MM.1S (cell line): ENCODE results near the gene BRMS1L.
"Not testable (repeated sequence)": the region's sequence is repeated elsewhere in the genome, so short reads cannot be mapped to it uniquely, and the experiment has no call there.

Source experiments
- DNase-seq: peaks from one replicate; pipeline ENCODE4 v3.0.0-alpha.2; 2015
- H2AFZ ChIP-seq: fragments of 300-600 bp; sonication (generic); 2 replicates; pipeline ENCODE4 v1.6.0; 2016; ENCODE audit warnings: antibody characterized with exemption, low read length
- H3F3A ChIP-seq: fragments of 300-600 bp; sonication (generic); 2 replicates; pipeline ENCODE4 v1.6.1; 2016; ENCODE audit warnings: mild to moderate bottlenecking, antibody characterized with exemption, low read length, moderate library complexity, mixed read lengths; ENCODE audit not compliant: insufficient read depth
- H3K27ac ChIP-seq: fragments of 300-600 bp; sonication (generic); 2 replicates; pipeline ENCODE4 v1.5.1; 2016; ENCODE audit warnings: mild to moderate bottlenecking, low read length
- H3K27me3 ChIP-seq: fragments of 300-600 bp; sonication (generic); replicated peaks from 2 replicates; pipeline ENCODE4 v1.6.0; 2016; ENCODE audit warnings: low read length; ENCODE audit not compliant: insufficient read depth
- H3K36me3 ChIP-seq: fragments of 300-600 bp; sonication (generic); replicated peaks from 2 replicates; pipeline ENCODE4 v1.6.1; 2016; ENCODE audit warnings: mild to moderate bottlenecking, low read length, mixed read lengths; ENCODE audit not compliant: insufficient read depth
- H3K4me1 ChIP-seq: fragments of 300-600 bp; sonication (generic); 2 replicates; pipeline ENCODE4 v1.6.1; 2016; ENCODE audit warnings: low read length, mixed read lengths
- H3K4me2 ChIP-seq: fragments of 300-600 bp; sonication (generic); 2 replicates; pipeline ENCODE4 v1.6.0; 2016; ENCODE audit warnings: low read depth, low read length
- H3K4me3 ChIP-seq: fragments of 300-600 bp; sonication (generic); 2 replicates; pipeline ENCODE4 v1.5.1; 2016; ENCODE audit warnings: low read length, mixed read lengths
- H3K79me2 ChIP-seq: fragments of 300-600 bp; sonication (generic); 2 replicates; pipeline ENCODE4 v1.6.1; 2016; ENCODE audit warnings: mixed run types, low read length, mixed read lengths
- H3K9ac ChIP-seq: fragments of 300-600 bp; sonication (generic); 2 replicates; pipeline ENCODE4 v1.6.1; 2016; ENCODE audit warnings: low read length, mixed read lengths
- H3K9me2 ChIP-seq: fragments of 300-600 bp; sonication (generic); replicated peaks from 2 replicates; pipeline ENCODE4 v1.6.1; 2016; ENCODE audit warnings: mild to moderate bottlenecking, low read length, mixed read lengths; ENCODE audit not compliant: insufficient read depth
- H3K9me3 ChIP-seq: fragments of 300-600 bp; sonication (generic); replicated peaks from 2 replicates; pipeline ENCODE4 v1.6.1; 2016; ENCODE audit warnings: mild to moderate bottlenecking, low read length, mixed read lengths; ENCODE audit not compliant: insufficient read depth
- H4K20me1 ChIP-seq: fragments of 300-600 bp; sonication (generic); 2 replicates; pipeline ENCODE4 v1.6.1; 2016; ENCODE audit warnings: mild to moderate bottlenecking, low read length, moderate library complexity, mixed read lengths; ENCODE audit not compliant: insufficient read depth
- EZH2 ChIP-seq: fragments of 300-600 bp; sonication (generic); optimal IDR thresholded peaks from 2 replicates; pipeline ENCODE3; 2017; ENCODE audit warnings: low read depth, mild to moderate bottlenecking, antibody characterized with exemption, low read length, mixed read lengths
- EZH2phosphoT487 ChIP-seq: fragments of 300-600 bp; sonication (generic); IDR thresholded peaks from 2 replicates; pipeline ENCODE4 v1.6.1; 2018; ENCODE audit warnings: antibody characterized with exemption, low read length
- TF ChIP-seq, protein P1 (sequence below): fragments of 300-600 bp; sonication (generic); IDR thresholded peaks from 2 replicates; pipeline ENCODE4 v1.5.1; 2016; ENCODE audit warnings: antibody characterized with exemption, low read length, mixed read lengths

BRMS1L gene

DNA sequence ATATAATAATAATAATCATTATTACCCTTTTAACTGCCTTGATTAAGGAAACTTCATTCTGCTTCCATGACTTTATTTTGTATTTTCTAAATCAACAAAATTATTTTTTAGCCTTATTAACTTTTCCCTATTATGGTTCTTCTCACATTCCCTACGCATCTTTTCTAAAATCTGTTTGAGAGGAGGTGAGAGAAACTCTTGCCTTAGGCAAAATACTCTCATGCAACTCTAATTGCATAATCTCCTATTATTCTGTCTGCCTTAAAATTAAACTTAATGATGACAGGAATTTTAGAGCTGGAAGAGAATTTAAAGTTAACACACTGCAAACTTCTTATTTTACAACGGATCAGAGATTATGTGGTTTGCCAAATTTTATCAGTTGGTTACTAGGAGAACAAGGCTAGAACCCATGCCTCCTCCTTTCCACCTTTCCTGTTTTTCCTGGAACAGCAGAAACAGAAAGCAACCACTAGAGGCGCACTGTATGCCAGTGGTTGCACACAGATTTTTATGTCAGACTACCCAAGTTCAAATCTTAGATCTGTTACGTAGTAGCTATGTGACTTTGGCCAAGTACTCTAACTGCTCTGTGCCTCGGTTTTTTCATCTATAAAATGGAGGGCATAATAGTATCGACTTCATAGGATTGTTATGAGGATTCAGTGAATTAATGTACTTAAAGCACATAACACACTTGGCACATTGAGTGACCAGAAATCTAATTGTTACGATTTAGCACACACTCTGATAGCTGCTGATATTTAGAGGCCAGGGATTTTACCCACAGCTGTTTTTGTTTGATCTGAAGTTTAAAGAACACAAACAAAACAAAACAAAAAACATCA lies 4.3 kb upstream of the BRMS1L start:
- no peaks in the 10 kb centered on the region; the same call in 1 of the 2 replicates for H3F3A ChIP-seq
- H3K4me3 ChIP-seq: no peak overlapping the region
- H3K9me2 ChIP-seq: no peaks in the 10 kb centered on the region
- H3K9me3 ChIP-seq: no peaks in the 10 kb centered on the region
- H3K79me2 ChIP-seq: no peaks in the 10 kb centered on the region; the same call in 1 of the 2 replicates
- H3K9ac ChIP-seq: no peak overlapping the region
- H3K27ac ChIP-seq: no peak overlapping the region
- DNase-seq: peak; percentile 23
- no peaks in the 10 kb centered on the region for H3K27me3 ChIP-seq
- no peak overlapping the region for H2AFZ ChIP-seq
- no peak overlapping the region for H3K4me2 ChIP-seq
- H4K20me1 ChIP-seq: no peaks in the 10 kb centered on the region
- H3K4me1 ChIP-seq: no peaks in the 10 kb centered on the region
- H3K36me3 ChIP-seq: no peaks in the 10 kb centered on the region
- TF ChIP-seq, protein P1, sequence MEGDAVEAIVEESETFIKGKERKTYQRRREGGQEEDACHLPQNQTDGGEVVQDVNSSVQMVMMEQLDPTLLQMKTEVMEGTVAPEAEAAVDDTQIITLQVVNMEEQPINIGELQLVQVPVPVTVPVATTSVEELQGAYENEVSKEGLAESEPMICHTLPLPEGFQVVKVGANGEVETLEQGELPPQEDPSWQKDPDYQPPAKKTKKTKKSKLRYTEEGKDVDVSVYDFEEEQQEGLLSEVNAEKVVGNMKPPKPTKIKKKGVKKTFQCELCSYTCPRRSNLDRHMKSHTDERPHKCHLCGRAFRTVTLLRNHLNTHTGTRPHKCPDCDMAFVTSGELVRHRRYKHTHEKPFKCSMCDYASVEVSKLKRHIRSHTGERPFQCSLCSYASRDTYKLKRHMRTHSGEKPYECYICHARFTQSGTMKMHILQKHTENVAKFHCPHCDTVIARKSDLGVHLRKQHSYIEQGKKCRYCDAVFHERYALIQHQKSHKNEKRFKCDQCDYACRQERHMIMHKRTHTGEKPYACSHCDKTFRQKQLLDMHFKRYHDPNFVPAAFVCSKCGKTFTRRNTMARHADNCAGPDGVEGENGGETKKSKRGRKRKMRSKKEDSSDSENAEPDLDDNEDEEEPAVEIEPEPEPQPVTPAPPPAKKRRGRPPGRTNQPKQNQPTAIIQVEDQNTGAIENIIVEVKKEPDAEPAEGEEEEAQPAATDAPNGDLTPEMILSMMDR: peak; percentile 67
- TF ChIP-seq EZH2: no peak

DNA sequence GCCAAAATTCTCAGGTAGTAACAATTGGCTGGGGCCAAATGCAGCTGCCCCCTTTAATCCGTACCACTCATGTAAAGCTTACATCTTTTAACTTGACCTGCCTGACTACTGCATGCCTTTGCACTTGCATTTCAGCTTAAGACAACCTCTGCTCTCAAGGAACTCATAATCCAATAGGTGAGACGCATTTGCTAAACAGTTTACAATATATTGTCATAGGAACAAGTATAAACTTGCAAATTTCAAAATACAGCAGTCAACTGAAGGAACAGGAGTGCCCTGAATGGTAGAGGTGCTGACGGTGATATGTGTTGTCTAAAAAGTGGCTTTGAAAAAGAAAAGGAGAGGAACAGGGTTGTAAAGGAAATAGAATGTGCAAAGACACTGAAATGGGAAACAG lies 3.6 kb upstream of the BRMS1L start:
- no peaks in the 10 kb centered on the region; the same call in 1 of the 2 replicates for H3F3A ChIP-seq
- TF ChIP-seq EZH2 (no peak), EZH2phosphoT487 (no peak)
- TF ChIP-seq, protein P1: no peak
- no peak for DNase-seq

DNA sequence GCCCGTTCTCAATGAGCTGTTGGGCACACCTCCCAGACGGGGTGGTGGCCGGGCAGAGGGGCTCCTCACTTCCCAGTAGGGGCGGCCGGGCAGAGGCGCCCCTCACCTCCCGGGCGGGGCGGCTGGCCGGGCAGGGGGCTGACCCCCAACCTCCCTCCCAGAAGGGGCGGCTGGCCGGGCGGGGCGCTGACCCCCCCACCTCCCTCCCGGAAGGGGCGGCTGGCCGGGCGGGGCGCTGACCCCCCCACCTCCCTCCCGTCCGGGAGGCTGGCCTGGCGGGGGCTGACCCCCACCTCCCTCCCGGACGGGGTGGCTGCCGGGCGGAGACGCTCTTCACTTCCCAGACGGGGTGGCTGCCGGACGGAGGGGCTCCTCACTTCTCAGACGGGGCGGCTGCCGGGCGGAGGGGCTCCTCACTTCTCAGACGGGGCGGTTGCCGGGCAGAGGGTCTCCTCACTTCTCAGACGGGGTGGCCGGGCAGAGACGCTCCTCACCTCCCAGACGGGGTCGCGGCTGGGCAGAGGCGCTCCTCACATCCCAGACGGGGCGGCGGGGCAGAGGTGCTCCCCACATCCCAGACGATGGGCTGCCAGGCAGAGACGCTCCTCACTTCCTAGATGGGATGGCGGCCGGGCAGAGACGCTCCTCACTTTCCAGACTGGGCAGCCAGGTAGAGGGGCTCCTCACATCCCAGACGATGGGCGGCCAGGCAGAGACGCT lies 1.5 kb upstream of the BRMS1L start:
- not testable (repeated sequence) for H3K9me3 ChIP-seq, DNase-seq, H4K20me1 ChIP-seq, H3K4me2 ChIP-seq, H2AFZ ChIP-seq, H3K9me2 ChIP-seq, H3K27me3 ChIP-seq, H3K27ac ChIP-seq, H3K4me3 ChIP-seq, H3F3A ChIP-seq, H3K4me1 ChIP-seq, H3K9ac ChIP-seq, H3K36me3 ChIP-seq
- peaks cover 15% of the 10 kb centered on the region for H3K79me2 ChIP-seq

More for the DNA sequence above, 3.6 kb upstream of the BRMS1L start:
- no peaks in the 10 kb centered on the region for H3K9me2 ChIP-seq
- H3K27me3 ChIP-seq: no peaks in the 10 kb centered on the region
- H3K79me2 ChIP-seq: peaks cover 7% of the 10 kb centered on the region
- H3K9me3 ChIP-seq: no peaks in the 10 kb centered on the region
- no peaks in the 10 kb centered on the region; the same call in 1 of the 2 replicates for H3K4me1 ChIP-seq
- H3K36me3 ChIP-seq: no peaks in the 10 kb centered on the region
- no peak overlapping the region for H3K27ac ChIP-seq
- H3K4me3 ChIP-seq: no peak overlapping the region
- no peaks in the 10 kb centered on the region for H4K20me1 ChIP-seq
- no peak overlapping the region for H3K9ac ChIP-seq
- H3K4me2 ChIP-seq: no peak overlapping the region
- no peak overlapping the region for H2AFZ ChIP-seq

DNA sequence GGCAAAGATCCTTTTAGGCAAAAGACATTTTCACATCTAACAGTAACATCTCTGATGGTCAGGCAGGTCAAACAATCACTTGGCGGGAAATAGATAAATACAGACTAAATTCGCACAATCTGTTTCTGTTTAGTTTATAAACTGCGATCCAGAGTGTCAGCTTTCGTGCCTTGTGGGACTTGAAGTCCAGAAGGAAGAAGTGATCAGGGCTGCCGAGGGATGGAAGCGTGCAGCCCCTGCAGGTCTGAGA lies 245 bp upstream of the BRMS1L start:
- H3K4me1 ChIP-seq: no peaks in the 10 kb centered on the region; the same call in 1 of the 2 replicates
- no peaks in the 10 kb centered on the region for H3K9me2 ChIP-seq
- H3K27ac ChIP-seq: peak overlapping the region; percentile 23; the same call in 1 of the 2 replicates
- peak overlapping the region; percentile 51 for H3K9ac ChIP-seq
- no peaks in the 10 kb centered on the region for H3K27me3 ChIP-seq
- peak overlapping the region; percentile 83 for H3K4me3 ChIP-seq
- H3K4me2 ChIP-seq: peak overlapping the region; percentile 55
- no peaks in the 10 kb centered on the region; the same call in 1 of the 2 replicates for H3F3A ChIP-seq
- TF ChIP-seq EZH2phosphoT487: no peak
- TF ChIP-seq, protein P1: no peak
- no peak for TF ChIP-seq EZH2
- DNase-seq: no peak
- no peaks in the 10 kb centered on the region for H3K36me3 ChIP-seq
- H3K9me3 ChIP-seq: no peaks in the 10 kb centered on the region
- peak overlapping the region; percentile 72 for H2AFZ ChIP-seq
- H4K20me1 ChIP-seq: no peaks in the 10 kb centered on the region
- peaks cover 15% of the 10 kb centered on the region for H3K79me2 ChIP-seq
